ENCODE data around the gene TNIK. TPM values are rescaled to one million over a fixed set of nuclear protein-coding genes. Genes with fewer than 3 reads are reported as not detected.
"Not testable (repeated sequence)": the region's sequence is repeated elsewhere in the genome, so short reads cannot be mapped to it uniquely, and the experiment has no call there.

The TNIK gene
- polyA plus RNA-seq, 1 donor: 40.3 TPM

DNA sequence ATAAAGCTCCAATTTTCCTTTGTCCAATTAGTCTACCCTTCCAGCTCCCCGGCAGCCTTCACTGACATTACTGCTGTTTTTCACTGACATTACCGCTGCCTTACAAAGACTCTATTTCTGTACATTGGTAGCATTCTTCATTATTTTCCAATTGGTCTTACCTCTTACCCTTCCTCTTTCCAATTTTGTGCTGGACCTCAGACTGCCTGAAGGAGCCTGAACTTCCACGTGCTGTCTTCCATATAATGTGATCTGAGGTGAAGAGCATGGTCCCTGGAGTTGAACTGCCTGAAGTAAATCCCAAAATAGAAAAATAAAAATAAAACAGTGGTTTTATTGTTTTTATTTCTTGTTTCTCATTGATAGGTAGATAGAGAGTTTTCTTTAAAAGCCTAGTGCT, 9.2 kb upstream of the TNIK start:
- no peak for DNase-seq (ENCODE audit: low read depth)

DNA sequence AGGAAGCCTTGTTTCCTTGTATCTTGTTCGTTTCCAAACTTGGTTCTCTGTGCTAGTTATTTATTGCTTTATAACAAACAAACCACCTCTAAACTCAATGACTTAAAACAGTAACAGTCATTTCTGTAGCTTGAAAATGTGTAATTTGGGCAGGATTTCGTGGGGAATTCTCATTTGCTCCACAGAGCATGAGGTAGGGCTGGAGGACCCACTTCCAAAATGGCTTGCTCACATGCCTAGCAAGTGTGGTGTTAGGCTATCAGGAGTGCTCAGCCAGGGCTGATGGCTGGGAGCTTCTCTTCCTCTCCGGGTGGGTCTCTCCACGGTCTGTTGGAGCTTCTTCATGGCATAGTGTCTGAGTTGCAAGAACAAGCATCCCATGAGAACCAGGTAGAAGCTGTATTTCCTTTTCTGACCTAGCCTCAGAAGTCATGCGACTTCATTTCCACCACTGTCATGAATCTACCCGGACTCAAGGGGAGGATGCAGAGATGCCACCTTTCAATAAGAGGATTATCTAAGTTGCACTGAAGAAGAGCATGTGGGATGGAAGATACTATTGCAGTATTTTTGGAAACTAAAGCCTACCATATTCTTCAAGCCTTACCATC, 8.2 kb upstream of the TNIK start:
- DNase-seq (ENCODE audit: low read depth): no peak

DNA sequence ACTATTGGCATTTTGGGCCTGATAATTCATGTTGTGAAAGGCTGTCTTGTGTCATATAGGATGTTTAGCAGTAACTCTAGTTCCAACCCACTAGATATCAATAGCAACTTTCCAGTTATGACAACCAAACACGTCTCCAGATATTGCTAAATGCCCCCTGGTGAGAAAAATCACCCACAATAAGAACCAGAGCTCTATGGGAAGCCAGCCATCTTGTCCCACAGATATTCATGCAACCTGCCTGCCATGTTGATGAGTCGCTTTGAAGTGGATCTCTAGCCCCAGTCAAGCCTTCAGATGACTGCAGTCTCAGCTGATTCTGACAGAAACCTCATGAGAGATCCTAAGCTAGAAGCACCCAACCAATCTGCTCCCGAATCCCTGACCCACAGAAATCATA, 5.6 kb upstream of the TNIK start:
- no peak for DNase-seq (ENCODE audit: low read depth)

DNA sequence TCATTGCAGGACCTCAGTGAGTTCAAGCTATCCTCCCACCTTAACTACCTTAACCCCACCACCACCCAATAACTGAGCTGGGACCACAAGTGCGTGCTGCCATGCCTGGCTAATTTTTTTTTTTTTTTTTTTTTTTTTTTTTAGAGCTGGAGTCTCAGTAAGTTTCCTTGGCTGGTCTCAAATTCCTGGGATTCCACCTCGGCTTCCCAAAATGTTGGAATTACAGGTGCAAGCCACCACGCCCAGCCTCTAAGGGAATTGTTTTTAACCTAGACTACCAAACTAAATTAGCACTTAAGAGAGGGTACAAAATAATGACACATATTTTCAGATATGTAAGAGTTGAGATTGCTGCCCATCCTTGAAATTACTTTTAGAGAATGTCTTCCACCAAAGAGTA, 4.3 kb upstream of the TNIK start:
- no peak for DNase-seq (ENCODE audit: low read depth)

DNA sequence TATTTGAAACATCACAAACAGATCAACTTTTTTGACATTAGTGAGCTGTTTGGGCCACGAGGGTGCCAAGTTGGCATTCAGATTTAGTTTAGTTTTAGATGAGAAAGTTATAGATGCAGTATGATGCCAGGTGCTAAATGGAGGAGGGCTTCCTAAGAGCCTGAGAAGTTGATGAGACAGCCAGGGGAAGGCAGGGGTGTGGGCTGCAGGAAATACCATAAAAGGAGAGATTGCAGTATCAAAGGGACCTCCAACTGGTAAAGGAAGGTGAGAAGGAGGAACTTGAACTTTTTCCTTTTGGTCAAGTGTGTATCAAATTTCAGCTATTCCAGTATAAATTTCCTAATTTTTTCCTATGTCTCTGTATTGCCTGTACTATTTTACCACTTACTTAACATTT, 2.0 kb upstream of the TNIK start:
- no peak for DNase-seq (ENCODE audit: low read depth)

DNA sequence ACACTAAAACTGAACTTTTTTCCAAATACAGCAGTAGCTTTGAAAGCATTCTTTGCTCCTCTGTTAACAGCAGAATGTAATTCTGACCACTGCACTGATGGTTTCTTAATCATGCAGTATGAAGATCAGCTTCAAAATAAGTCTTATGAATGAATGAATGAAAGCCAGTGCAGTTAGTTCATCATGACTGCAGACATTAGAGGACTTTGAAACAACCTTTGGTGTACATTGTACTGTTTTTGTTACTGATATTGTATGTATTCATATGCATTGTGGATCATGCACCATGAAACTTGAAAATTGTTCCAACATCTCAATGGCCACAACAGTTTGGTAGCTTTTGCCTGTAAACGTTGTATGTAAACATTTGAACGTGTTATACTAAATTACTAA, 1.3 kb upstream of the TNIK start:
- DNase-seq (ENCODE audit: low read depth): no peak

DNA sequence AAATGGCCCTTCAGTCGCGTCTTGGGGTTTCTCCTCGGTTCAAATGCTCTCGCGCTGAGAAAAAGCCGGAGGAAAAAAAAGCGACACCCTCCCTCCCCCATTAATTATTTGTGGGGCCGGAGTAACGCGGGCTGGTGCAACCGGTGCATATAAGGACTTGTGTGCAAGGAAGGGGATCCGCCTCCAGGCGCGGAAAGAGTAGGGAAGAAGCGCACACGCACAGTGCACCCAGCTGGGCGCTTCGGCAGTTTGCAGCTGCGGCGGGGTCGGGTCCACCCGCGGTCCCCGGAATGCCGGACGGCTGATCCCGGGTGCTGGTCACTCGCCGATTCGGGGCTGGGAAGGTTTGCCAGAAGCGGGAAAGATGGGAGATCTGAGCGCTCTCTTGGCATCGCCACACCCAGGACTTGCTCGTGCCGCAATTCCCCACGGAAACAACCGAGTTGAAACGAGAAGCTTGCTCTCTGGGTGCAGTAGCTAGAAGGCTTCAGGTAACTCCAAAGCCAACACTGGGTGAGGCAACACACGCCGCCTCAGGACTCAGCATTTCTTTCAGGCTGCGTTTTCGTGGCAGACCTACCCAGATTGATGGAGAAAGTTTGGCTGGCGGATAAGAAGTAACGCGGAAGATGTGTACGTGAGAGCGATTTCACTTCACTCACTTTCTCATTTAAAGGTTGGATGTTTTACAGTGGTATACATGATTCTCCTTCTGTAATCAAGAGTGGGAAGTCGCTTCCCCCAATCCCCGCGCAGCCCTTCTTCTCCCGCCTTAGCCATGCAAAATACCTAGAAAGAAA, 720 bp upstream of the TNIK start:
- no peak for DNase-seq (ENCODE audit: low read depth)

DNA sequence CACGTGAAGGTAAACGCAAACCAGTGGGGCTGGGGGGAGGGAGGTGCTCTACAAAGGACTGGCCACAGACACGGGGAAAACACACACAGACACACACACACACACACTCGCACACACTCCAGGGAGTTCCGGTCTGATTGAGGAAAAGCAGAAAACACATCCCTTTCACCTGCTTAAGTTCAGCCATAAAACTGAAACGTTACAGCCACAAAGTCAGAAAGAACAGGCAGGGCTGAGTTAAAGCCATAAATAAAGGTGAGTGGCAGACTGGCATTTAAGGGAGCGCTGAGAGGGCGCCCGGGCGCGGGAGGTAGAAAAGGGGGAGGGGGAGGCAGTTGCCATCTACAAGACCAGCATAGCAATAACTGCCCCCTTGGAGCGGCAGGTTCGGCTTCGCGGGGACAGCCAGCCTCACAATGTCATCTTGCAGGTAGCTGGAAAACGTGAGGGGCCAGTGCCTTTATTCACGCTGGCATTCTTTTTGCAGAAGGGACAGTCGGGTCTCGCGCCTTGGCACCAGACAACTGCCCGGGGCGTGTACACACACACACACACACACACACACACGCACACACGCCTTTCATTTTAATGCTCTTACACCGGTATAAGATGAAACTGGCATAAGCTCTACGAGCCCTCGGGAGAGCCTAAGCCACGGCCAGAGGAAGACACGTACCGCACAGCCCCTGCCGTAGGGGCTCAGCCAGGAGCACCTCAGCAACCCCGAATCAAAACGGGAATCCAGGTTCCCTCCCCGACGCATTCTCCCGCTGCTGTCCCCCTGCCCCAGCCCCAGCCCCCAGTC, 866 bp downstream of the TNIK start:
- DNase-seq (ENCODE audit: low read depth): no peak

DNA sequence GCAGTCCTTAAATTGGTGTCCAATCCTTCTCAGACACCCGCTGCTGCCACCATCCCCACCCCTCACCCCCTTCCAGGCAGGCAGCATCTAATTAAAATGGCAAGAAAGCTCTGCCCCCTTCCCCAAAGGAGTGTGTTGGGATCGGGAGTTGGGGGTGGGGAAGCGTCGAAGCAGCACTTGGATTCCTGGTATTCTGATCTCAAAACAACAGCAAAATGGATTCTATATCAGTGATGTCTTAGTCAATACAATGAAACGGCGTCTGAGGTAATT, 1.4 kb downstream of the TNIK start:
- no peak for DNase-seq (ENCODE audit: low read depth)

DNA sequence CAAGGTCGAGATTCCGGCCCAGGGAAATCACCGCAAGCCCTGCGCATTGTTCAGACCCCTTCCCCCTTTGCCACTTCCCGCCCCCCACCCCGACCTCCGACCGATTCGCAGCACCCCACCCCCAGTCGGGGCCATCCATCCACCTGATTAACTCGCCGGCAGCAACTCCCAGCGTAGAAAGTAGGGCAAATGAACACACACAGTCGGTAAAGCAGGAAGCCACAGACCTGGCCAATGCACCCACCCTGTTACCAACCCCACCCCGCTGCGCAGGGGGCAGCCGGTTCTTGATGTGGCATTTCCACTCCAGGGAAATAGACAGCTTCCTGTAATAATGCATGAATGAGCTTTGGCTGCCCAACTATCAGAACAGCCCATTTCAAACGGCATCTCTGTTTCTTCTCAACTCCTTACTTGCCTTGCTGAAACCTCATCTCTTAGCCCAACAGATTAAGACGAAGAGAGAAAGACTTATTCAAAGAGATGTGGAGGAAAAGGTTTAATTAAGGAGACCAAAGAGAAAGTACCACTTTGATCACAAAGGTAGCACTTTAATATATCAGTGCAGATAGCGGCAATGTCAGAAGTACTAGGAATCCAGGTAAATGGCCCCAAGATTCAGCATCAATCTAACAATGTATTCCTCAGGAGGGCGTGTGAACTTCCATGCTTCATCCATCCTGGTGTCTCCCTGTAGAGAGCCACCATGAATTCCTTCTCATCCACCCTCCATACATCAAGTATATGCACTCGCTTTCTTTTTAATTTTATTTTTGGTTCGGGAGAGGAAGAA, 1.9 kb downstream of the TNIK start:
- no peak for DNase-seq (ENCODE audit: low read depth)

DNA sequence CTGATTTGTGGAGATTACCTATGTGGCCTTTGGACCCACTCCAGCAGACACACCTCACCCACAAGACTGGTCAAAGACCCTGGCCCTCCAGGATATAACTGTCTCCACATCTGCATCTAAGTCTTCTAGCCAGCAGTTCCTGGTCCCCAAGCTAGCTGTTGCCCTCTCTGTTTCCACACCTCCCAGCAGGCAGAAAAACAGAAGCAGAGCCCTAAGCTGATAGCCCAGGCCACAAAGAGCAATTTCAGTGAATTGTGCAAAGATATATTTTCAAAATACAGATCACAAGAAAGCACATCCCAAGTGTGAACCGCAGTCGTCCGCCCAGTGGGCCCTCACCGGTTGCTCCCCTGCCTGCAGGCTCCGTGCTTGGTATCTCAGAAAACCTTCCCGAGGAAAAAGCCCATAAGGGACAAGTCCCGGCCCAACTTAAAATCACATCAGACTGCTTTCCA, 2.6 kb downstream of the TNIK start:
- DNase-seq (ENCODE audit: low read depth): no peak

DNA sequence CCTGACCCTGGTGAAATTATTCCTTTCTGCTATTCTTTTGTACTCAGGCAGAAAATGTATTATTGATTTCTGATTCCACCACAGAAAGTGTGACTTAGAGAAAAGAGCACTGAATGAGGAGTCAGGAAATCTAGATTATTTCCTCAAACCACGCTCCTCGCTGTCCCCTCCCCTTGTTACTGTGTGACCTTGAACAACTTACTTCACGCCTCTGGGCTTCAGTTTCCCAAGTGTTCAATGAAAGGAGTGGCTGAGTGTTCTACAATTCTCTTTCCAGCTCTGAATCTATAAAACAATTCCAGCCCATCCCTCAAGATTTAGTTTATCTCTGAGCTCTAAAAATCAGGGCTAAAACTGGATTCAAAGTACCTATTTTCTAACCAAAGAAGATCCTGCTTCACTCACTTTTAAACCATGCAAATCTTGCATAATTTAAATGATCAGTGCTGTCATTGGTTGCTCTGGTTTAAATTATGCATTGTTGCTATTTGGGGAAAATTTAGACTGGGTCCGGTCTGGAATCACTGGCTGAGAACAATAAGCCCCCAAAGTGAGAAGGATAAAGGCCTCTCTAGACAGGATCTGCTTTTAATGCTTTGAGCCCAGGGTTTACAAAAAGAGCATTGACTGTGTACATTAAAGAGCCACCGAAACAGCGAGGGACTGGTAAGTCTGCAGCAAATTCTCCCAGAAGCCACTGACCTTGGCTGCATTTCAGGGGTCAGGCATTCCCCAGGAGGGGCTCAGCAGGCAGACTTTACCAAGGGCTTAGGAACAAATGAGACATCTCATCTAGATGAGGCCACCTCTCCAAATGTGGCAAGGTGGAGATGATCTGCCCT, 3.2 kb downstream of the TNIK start:
- no peak for DNase-seq (ENCODE audit: low read depth)

DNA sequence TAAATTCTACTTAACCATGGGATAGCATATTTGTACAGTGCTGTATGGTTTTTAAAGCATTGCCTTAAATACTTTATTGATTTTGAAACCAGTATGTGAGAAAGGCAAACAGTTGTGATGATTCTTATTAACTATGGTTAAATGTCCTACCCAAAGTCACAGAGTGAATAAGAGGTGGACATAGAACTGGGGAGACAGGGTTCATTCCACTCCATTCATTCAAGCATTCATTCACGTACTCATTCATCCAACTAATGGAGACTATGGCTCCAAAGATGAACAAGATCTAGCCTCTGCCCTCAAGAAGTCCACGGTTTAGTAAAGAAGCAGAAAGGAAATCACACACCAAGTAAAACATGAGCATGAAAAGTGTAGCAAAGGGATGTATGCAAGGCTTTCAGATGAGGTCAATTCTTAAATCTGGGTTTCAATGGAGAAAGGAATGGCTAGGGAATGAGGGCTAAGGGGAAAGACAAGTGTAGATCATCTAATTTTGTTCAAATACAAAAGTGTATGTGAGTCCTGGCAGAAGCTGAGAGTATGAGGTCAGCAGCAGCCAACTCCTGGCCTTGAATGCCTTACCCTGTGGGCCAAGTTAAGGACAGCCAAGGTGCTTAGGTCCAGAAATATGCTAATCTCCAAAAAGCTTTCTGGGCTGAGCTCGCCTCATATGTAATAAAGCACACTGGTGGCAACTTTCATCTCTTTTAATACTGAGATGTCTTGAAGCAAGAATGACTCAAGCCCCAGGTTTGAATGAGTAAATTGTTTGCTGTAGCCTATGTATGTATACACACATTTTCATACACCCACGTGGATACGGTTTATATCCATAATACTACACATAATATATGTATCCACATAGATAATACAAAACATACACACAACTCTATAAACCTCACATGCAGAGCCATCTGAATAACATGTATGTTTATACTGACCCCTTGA, 4.3 kb downstream of the TNIK start:
- no peak for DNase-seq (ENCODE audit: low read depth)

DNA sequence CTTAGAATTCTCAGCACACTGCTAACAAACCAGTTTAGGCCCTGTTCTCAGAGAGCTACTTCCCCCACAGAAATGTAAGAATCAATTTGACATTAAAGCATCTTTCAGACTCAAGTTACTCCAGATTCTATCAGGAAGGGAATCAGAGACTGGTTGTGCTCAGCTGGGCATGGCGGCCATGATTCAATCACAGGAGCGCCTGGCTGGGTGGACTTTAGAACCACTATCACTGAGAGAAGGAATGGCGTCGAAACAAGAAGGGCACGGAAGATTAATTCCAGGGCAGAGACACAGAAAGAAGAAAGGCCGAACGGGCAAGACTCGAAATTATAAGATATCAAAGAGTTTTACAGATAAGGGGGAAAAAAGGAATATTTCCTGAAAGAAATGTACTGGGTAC, 6.2 kb downstream of the TNIK start:
- no peak for DNase-seq (ENCODE audit: low read depth)

DNA sequence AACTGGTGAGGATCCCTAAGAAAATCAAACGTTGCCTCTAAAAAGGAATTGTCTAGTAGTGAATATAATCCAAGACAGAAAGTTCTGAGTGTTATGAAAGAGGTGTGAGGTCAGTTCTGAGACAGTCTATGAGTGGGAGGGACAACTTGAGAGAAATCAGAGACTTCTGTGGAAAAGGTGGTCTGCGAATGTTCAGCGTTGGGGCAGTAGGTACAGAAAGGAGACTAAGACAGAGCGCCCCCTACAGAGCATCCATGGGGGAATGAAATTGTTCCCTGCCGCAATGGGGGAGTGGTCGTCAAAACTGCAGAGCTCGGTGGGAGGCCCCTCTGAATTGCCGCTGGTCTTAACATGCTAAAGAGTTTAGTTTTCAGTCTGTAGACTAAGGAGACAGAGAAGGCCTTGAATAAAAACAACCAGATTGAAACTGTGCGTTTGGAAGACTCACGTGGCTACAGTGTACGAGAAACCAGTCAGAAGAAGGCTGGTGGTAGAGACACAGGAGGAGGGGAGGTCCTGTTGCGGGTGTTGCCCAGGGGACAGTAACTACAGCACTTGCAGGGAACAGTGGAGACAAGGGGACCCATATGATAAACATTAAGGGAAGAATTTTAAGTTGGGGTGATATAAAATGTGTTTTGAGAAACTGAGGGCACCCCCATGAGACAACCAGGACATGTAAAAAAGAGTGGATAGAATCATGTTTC, 6.9 kb downstream of the TNIK start:
- no peak for DNase-seq (ENCODE audit: low read depth)

DNA sequence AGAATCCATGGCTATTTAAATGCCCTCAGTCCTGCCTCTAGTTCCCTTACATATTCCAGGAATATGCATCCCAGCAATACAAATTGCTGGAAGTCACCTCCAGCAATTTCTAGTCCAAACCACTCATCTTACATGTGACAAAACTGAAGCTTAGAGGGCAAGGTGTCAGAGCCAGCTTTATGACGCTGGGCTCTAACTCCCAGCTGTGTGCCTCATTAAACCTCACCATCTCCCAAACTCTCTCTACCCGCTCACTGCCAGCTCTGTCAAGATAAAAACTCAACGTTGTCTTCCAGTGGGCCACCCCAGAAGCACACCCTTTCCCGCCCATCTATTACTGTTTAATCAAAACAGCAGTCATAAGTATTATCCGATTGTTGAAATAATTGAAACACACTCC, 7.9 kb downstream of the TNIK start:
- DNase-seq (ENCODE audit: low read depth): no peak

DNA sequence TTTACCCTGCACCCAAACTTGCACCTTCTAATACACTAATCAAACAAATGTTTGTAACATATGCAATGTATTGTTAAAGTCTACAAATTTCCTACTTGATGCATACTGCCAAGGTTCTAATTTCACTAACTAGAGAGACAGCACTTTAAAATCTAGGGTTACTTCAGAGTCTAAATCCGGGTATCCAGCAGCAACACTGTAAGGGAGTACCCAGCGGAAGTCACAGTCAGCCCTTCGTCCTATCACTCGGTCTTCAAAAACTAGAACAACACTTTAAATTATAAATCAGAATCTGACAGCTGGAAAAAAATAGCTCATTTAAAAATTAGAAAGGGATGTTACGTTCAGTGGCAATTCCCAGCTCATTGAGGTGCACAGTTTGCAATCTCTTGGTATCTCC, 8.3 kb downstream of the TNIK start:
- no peak for DNase-seq (ENCODE audit: low read depth)

DNA sequence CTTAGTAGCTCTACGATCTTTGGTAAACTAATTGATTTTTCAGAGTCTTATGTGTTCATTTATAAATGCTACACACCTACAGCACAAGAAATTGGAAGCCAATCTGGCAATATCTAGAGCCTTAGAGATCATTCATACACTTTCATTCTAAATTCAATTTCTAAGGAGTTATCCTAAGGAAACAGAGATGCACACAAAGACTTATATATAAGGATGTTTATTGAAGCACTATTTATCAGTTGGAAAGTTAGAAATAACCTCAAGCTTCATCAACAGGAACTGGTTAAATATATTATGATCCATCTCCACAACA, 12.7 kb downstream of the TNIK start:
- DNase-seq (ENCODE audit: low read depth): not testable (repeated sequence)

DNA sequence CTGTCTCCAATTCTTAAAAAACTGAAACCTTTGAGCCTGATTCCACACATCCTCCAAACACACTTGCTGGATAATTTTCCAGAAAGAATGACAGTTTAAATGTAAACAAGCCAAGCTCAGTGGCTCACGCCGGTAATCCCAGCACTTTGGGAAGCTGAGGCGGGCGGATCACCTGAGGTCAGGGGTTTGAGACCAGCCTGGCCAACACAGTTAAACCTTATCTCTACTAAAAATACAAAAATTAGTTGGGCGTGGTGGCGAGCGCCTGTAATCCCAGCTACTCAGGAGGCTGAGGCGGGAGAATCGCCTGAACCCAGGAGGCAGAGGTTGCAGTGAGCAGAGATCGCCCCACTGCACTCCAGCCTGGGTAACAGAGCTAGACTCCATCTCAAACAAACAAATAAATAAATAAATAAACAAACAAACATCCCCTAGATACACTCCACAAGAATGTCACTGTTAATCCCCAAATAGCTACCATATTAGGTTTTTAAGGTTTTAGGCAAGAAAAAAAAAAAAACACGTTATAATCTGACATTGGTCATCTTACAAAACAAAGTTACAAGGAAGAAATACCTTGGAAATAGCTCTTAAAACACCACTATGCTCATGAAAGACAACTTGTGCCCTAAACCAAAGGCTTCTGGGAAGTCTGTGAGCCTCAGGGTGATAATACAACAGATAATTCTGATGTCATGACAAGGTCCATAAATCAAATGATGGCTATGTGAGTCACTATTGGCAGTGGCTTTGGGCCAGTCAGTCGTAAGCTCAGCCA, 13.2 kb downstream of the TNIK start:
- no peak for DNase-seq (ENCODE audit: low read depth)

All from forelimb muscle (tissue), 1 donor.